ENCODE results near the gene TTC23L.

TTC23L gene

GRCh38 chr5:34865091-34865490, 26.1 kb downstream of the TTC23L start:
- Histone ChIP-seq H3K9ac (no peak overlapping the region), H3K27me3 (ENCODE audit: control insufficient read depth, insufficient read depth, low read length) (no peaks in the 10 kb centered on the region), H3K79me2 (no peaks in the 10 kb centered on the region), H2AFZ (no peak overlapping the region), H3K4me2 (ENCODE audit: low read length) (no peak overlapping the region), H3K9me3 (ENCODE audit: control insufficient read depth, low read length) (no peaks in the 10 kb centered on the region), H3K4me3 (ENCODE audit: low read depth, low read length) (no peak overlapping the region), H3K36me3 (ENCODE audit: control insufficient read depth, insufficient read depth, low read length) (no peaks in the 10 kb centered on the region), H3K27ac (no peak overlapping the region), H3K4me1 (no peaks in the 10 kb centered on the region)
- no peak for TF ChIP-seq CTCF (IDR thresholded peaks at IDR 0.05)

GRCh38 chr5:34866989-34867471, 28.1 kb downstream of the TTC23L start:
- no peaks in the 10 kb centered on the region for H3K79me2 ChIP-seq
- H3K9ac ChIP-seq: no peak overlapping the region
- H3K36me3 ChIP-seq (ENCODE audit: control insufficient read depth, insufficient read depth, low read length): no peaks in the 10 kb centered on the region
- TF ChIP-seq CTCF (IDR thresholded peaks at IDR 0.05): no peak
- H3K4me3 ChIP-seq (ENCODE audit: low read depth, low read length): no peak overlapping the region
- no peak overlapping the region for H3K27ac ChIP-seq
- H2AFZ ChIP-seq: no peak overlapping the region
- H3K4me2 ChIP-seq (ENCODE audit: low read length): no peak overlapping the region
- no peaks in the 10 kb centered on the region for H3K4me1 ChIP-seq
- H3K9me3 ChIP-seq (ENCODE audit: control insufficient read depth, low read length): no peaks in the 10 kb centered on the region
- no peaks in the 10 kb centered on the region for H3K27me3 ChIP-seq (ENCODE audit: control insufficient read depth, insufficient read depth, low read length)

GRCh38 chr5:34867660-34868059, 28.7 kb downstream of the TTC23L start:
- Histone ChIP-seq H3K9ac (no peak overlapping the region), H2AFZ (no peak overlapping the region)

GRCh38 chr5:34868791-34869190, 29.8 kb downstream of the TTC23L start:
- no peaks in the 10 kb centered on the region for H3K27me3 ChIP-seq (ENCODE audit: control insufficient read depth, insufficient read depth, low read length)
- H3K4me3 ChIP-seq (ENCODE audit: low read depth, low read length): no peak overlapping the region
- H2AFZ ChIP-seq: no peak overlapping the region
- no peak overlapping the region for H3K4me2 ChIP-seq (ENCODE audit: low read length)
- H3K9me3 ChIP-seq (ENCODE audit: control insufficient read depth, low read length): no peaks in the 10 kb centered on the region
- H3K79me2 ChIP-seq: no peaks in the 10 kb centered on the region
- no peak overlapping the region for H3K27ac ChIP-seq
- no peak for TF ChIP-seq CTCF (IDR thresholded peaks at IDR 0.05)
- no peaks in the 10 kb centered on the region for H3K36me3 ChIP-seq (ENCODE audit: control insufficient read depth, insufficient read depth, low read length)
- H3K9ac ChIP-seq: no peak overlapping the region
- peaks cover 5% of the 10 kb centered on the region for H3K4me1 ChIP-seq

More at GRCh38 chr5:34867660-34868059, 28.7 kb downstream of the TTC23L start:
- Histone ChIP-seq H3K4me1 (no peaks in the 10 kb centered on the region), H3K9me3 (ENCODE audit: control insufficient read depth, low read length) (no peaks in the 10 kb centered on the region), H3K79me2 (no peaks in the 10 kb centered on the region), H3K36me3 (ENCODE audit: control insufficient read depth, insufficient read depth, low read length) (no peaks in the 10 kb centered on the region), H3K4me2 (ENCODE audit: low read length) (no peak overlapping the region), H3K4me3 (ENCODE audit: low read depth, low read length) (no peak overlapping the region), H3K27me3 (ENCODE audit: control insufficient read depth, insufficient read depth, low read length) (no peaks in the 10 kb centered on the region), H3K27ac (no peak overlapping the region)
- no peak for TF ChIP-seq CTCF (IDR thresholded peaks at IDR 0.05)

- H3K4me2 ChIP-seq (ENCODE audit: low read length): no peak overlapping the region
- TF ChIP-seq CTCF (IDR thresholded peaks at IDR 0.05): no peak
- peaks cover 5% of the 10 kb centered on the region for H3K4me1 ChIP-seq
- no peak overlapping the region for H3K27ac ChIP-seq
- H2AFZ ChIP-seq: no peak overlapping the region
- no peaks in the 10 kb centered on the region for H3K79me2 ChIP-seq
- H3K36me3 ChIP-seq (ENCODE audit: control insufficient read depth, insufficient read depth, low read length): no peaks in the 10 kb centered on the region
- H3K9me3 ChIP-seq (ENCODE audit: control insufficient read depth, low read length): no peaks in the 10 kb centered on the region
- no peak overlapping the region for H3K4me3 ChIP-seq (ENCODE audit: low read depth, low read length)
- H3K9ac ChIP-seq: no peak overlapping the region
- no peaks in the 10 kb centered on the region for H3K27me3 ChIP-seq (ENCODE audit: control insufficient read depth, insufficient read depth, low read length)
Observed at GRCh38 chr5:34869256-34869655, 30.3 kb downstream of the TTC23L start.
